HUES6 (cell line): ENCODE measurements around the gene PIP4P1.
"Not testable (repeated sequence)": the region's sequence is repeated elsewhere in the genome, so short reads cannot be mapped to it uniquely, and the experiment has no call there.

Source experiments
- H3K27ac ChIP-seq: 2 replicates; pipeline ENCODE4 v1.7.0; 2013; ENCODE audit warnings: low read depth, mild to moderate bottlenecking, low read length, inconsistent platforms
- H3K27me3 ChIP-seq: 2 replicates; pipeline ENCODE4 v1.6.1; 2013; ENCODE audit warnings: low read length; ENCODE audit not compliant: control insufficient read depth, insufficient read depth
- H3K36me3 ChIP-seq: 2 replicates; pipeline ENCODE4 v1.6.1; 2013; ENCODE audit warnings: low read length; ENCODE audit not compliant: control insufficient read depth, insufficient read depth
- H3K4me1 ChIP-seq: 2 replicates; pipeline ENCODE4 v1.6.1; 2013; ENCODE audit warnings: low read length; ENCODE audit not compliant: control insufficient read depth, insufficient read depth
- H3K4me3 ChIP-seq: 2 replicates; pipeline ENCODE4 v1.5.1; 2013; ENCODE audit warnings: low read depth, low read length
- H3K9ac ChIP-seq: one replicate; pipeline ENCODE4 v1.6.1; 2013; ENCODE audit warnings: mild to moderate bottlenecking, low read length
- H3K9me3 ChIP-seq: 2 replicates; pipeline ENCODE4 v1.6.1; 2013; ENCODE audit warnings: low read depth, low read length; ENCODE audit not compliant: control insufficient read depth, insufficient read depth

The PIP4P1 gene

DNA sequence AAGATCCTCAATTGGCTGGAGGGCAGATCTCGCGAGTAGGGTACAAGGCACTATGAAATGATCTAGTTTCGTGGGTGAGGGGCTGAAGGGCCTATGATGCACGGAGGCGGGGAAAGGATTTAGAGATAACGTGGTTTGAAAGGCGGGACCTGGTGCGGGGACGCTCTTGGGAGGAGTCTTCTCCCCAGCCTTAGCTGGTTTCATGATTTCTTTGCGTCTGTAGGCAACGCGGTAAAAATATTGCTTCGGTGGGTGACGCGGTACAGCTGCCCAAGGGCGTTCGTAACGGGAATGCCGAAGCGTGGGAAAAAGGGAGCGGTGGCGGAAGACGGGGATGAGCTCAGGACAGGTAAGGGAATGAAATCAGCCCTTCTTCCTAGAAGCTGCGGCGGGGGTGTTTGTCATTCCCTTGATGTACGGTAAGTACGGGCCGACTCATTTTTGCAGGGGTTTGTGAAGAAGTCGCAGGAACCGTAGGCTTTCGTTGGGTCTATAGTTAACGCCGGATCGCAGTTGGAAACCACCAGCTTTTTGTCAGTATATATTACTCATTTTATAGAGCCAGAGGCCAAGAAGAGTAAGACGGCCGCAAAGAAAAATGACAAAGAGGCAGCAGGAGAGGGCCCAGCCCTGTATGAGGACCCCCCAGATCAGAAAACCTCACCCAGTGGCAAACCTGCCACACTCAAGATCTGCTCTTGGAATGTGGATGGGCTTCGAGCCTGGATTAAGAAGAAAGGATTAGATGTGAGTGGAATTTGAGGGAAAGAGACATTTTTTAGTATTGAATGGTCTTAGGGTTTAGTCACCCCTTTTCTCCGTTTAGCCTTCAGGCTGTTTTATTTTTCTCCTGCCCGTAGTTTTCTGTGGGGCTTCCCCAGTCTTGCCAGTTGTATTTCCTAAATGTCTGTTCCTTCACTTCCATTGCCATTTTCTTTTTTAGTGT is 5.6 kb downstream of the PIP4P1 start:
- H3K27me3 ChIP-seq: no peaks in the 10 kb centered on the region
- peaks cover 4% of the 10 kb centered on the region for H3K4me1 ChIP-seq
- no peaks in the 10 kb centered on the region for H3K9me3 ChIP-seq
- peaks cover 65% of the 10 kb centered on the region for H3K36me3 ChIP-seq
- peak overlapping the region; percentile 93 for H3K27ac ChIP-seq
- peak overlapping the region; percentile 98 for H3K9ac ChIP-seq
- peak overlapping the region; percentile 91 for H3K4me3 ChIP-seq

GRCh38 chr14:20454516-20455354 is 6.5 kb downstream of the PIP4P1 start, which contains the start of the genes APEX1 and OSGEP:
Gene APEX1, plus strand, starts transcription at chr14:20455226. Its CDS starts 420 bp downstream, at chr14:20455646.
Gene OSGEP, minus strand, starts transcription at chr14:20454812. Its CDS starts 129 bp downstream, at chr14:20454683.
- peak within 1 kb of the TSS; percentile 91 for H3K4me3 ChIP-seq
- H3K36me3 ChIP-seq: peaks cover 65% of the 10 kb centered on the region

GRCh38 chr14:20452831-20453230 is 8.4 kb downstream of the PIP4P1 start:
- peaks cover 66% of the 10 kb centered on the region for H3K36me3 ChIP-seq
- not testable (repeated sequence) for H3K4me1 ChIP-seq, H3K9ac ChIP-seq, H3K4me3 ChIP-seq, H3K9me3 ChIP-seq, H3K27ac ChIP-seq, H3K27me3 ChIP-seq

More at GRCh38 chr14:20454516-20455354, 6.5 kb downstream of the PIP4P1 start, which contains the start of the genes APEX1 and OSGEP:
- H3K27ac ChIP-seq: peak within 1 kb of the TSS; percentile 93
- no peaks in the 10 kb centered on the region for H3K27me3 ChIP-seq
- H3K9me3 ChIP-seq: no peaks in the 10 kb centered on the region
- H3K9ac ChIP-seq: peak within 1 kb of the TSS; percentile 98
- H3K4me1 ChIP-seq: no peaks in the 10 kb centered on the region

DNA sequence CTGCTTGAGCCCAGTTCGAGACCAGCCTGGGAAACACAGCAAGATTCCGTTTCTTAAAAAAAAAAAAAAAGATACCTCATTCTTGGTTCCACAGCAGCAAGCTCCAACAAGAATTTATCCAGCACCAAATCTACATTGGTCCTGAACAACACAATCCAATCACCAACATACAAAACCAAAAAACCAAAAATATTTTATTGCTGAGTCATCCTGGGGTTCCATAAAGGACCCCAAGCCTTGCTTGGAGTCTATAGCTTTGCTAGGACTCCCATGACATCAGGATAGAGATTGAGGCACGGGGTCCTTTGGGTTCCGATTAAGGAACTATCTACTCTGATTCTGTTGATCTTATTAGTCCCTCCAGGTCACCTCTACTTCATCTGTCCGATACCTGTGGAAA is 14.3 kb downstream of the PIP4P1 start:
- Histone ChIP-seq H3K36me3 (peaks cover 72% of the 10 kb centered on the region), H3K27ac (peak overlapping the region; percentile 41; the same call in 1 of the 2 replicates)

DNA sequence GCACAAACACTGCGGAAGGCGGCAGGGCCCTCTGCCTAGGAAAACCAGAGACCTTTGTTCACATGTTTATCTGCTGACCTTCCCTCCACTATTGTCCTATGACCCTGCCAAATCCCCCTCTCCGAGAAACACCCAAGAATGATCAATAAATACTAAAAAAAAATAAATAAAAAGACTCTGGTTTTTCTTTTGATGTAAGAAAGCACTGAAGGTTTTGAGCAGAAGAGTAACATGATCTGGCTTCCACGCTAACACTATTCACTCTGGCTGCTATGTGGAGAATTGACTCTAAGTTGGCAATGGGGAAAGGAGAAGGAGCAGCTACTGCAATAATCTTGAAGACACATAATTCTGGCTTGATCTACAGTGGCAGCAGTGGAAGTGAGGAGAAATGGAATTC is 17.6 kb downstream of the PIP4P1 start:
- H3K27me3 ChIP-seq, H3K27ac ChIP-seq, H3K4me3 ChIP-seq, H3K9me3 ChIP-seq, H3K4me1 ChIP-seq, H3K9ac ChIP-seq: not testable (repeated sequence)
- H3K36me3 ChIP-seq: peaks cover 40% of the 10 kb centered on the region

More for the DNA sequence above, 14.3 kb downstream of the PIP4P1 start:
- no peaks in the 10 kb centered on the region for H3K4me1 ChIP-seq
- no peak overlapping the region for H3K9ac ChIP-seq
- H3K27me3 ChIP-seq: no peaks in the 10 kb centered on the region
- no peak overlapping the region for H3K4me3 ChIP-seq
- H3K9me3 ChIP-seq: peaks cover 5% of the 10 kb centered on the region; the same call in 1 of the 2 replicates

DNA sequence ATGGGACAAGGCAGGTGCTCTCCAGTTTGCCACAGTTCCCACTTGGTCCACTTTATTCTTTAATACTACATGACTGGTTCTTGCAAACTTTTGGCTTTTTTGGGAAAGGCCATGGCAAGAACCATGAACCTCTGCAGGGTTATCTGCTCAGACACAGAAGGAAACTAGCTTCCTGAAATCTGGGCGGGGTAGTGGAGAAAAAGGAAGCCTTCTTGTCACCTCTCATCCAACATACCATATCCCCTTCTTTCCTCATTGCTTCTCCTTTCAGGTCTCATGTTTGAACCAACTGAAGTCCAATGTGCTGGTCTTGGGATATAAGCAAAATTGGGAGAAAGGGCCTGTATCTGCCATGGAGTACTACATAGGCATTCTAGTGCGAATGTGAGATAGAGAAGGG is 19.8 kb downstream of the PIP4P1 start:
- H3K4me1 ChIP-seq: no peaks in the 10 kb centered on the region; the same call in 1 of the 2 replicates
- peaks cover 18% of the 10 kb centered on the region for H3K36me3 ChIP-seq
- no peak overlapping the region for H3K27ac ChIP-seq
- no peaks in the 10 kb centered on the region for H3K27me3 ChIP-seq
- no peak overlapping the region for H3K9ac ChIP-seq
- peaks cover 5% of the 10 kb centered on the region; the same call in 1 of the 2 replicates for H3K9me3 ChIP-seq
- H3K4me3 ChIP-seq: no peak overlapping the region

DNA sequence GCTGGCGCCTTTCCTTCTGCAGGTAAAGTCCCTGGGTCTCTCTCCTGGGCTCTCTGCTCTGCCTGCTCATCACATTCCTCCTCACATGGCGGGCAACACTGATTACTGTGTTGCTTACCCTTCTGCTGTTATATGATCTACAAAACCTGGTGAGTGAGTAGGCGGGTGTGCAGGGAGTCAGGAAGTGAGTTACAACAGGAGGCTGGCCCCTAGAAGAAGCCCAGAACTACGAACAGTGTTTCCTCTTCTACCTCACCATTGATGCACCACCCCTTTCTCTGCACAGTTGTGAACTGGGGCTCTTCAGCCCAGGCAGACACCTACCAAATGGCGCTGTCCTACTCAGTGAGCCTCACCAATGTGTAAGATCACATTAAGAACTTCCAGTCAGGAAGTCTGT is 20.4 kb downstream of the PIP4P1 start:
- H3K9ac ChIP-seq: no peak overlapping the region
- no peaks in the 10 kb centered on the region; the same call in 1 of the 2 replicates for H3K4me1 ChIP-seq
- H3K27ac ChIP-seq: no peak overlapping the region

GRCh38 chr14:20440465-20440864 is 20.8 kb downstream of the PIP4P1 start:
- Histone ChIP-seq H3K27me3 (no peaks in the 10 kb centered on the region), H3K4me3 (no peak overlapping the region), H3K4me1 (peaks cover 4% of the 10 kb centered on the region; the same call in 1 of the 2 replicates), H3K27ac (no peak overlapping the region), H3K36me3 (peaks cover 8% of the 10 kb centered on the region), H3K9me3 (peaks cover 5% of the 10 kb centered on the region; the same call in 1 of the 2 replicates), H3K9ac (no peak overlapping the region)

More for the DNA sequence above, 20.4 kb downstream of the PIP4P1 start:
- peaks cover 5% of the 10 kb centered on the region; the same call in 1 of the 2 replicates for H3K9me3 ChIP-seq
- no peak overlapping the region for H3K4me3 ChIP-seq
- peaks cover 12% of the 10 kb centered on the region for H3K36me3 ChIP-seq
- H3K27me3 ChIP-seq: no peaks in the 10 kb centered on the region

GRCh38 chr14:20438664-20439063 is 22.6 kb downstream of the PIP4P1 start:
- Histone ChIP-seq H3K9me3 (peaks cover 5% of the 10 kb centered on the region; the same call in 1 of the 2 replicates), H3K9ac (no peak overlapping the region), H3K27ac (no peak overlapping the region), H3K36me3 (no peaks in the 10 kb centered on the region), H3K4me1 (peaks cover 7% of the 10 kb centered on the region; the same call in 1 of the 2 replicates), H3K4me3 (no peak overlapping the region), H3K27me3 (no peaks in the 10 kb centered on the region)

GRCh38 chr14:20436363-20436755 is 24.9 kb downstream of the PIP4P1 start:
- H3K4me1 ChIP-seq: peaks cover 7% of the 10 kb centered on the region; the same call in 1 of the 2 replicates
- H3K9ac ChIP-seq: no peak overlapping the region
- no peaks in the 10 kb centered on the region for H3K27me3 ChIP-seq
- no peaks in the 10 kb centered on the region for H3K36me3 ChIP-seq
- H3K9me3 ChIP-seq: no peaks in the 10 kb centered on the region
- no peak overlapping the region for H3K27ac ChIP-seq
- no peak overlapping the region for H3K4me3 ChIP-seq
